GM19455 (cell line): ENCODE measurements around the gene AKAP8.
"Not testable (repeated sequence)": the region's sequence is repeated elsewhere in the genome, so short reads cannot be mapped to it uniquely, and the experiment has no call there.

Experiments used
- ATAC-seq: cut with Tn5 transposase; IDR thresholded peaks from one replicate; pipeline ENCODE4 v1.9.1; 2021; ENCODE audit not compliant: unreplicated experiment

The AKAP8 gene

GRCh38 chr19:15379083-15379998, at the start of gene AKAP8:
Gene AKAP8, minus strand, starts transcription at chr19:15379787. Its CDS starts 56 bp downstream, at chr19:15379731.
- ATAC-seq = peak; percentile 72

- no peak for ATAC-seq
These were observed 48.4 kb upstream of the AKAP8 start for GRCh38 chr19:15427991-15428471.

GRCh38 chr19:15427350-15427700, 47.7 kb upstream of the AKAP8 start:
- ATAC-seq = no peak

GRCh38 chr19:15426485-15427349, 47.1 kb upstream of the AKAP8 start:
- no peak for ATAC-seq

GRCh38 chr19:15425321-15425950, 45.8 kb upstream of the AKAP8 start:
- ATAC-seq = no peak

- ATAC-seq = no peak
These were observed 45.2 kb upstream of the AKAP8 start for GRCh38 chr19:15424692-15425272.

- no peak for ATAC-seq
These were observed 44.5 kb upstream of the AKAP8 start for GRCh38 chr19:15424121-15424520.

GRCh38 chr19:15423130-15423529, 43.5 kb upstream of the AKAP8 start:
- ATAC-seq = no peak

- ATAC-seq = no peak
These were observed 42.9 kb upstream of the AKAP8 start for GRCh38 chr19:15422296-15423075.

- ATAC-seq = no peak
These were observed 42.2 kb upstream of the AKAP8 start for GRCh38 chr19:15421721-15422260.

GRCh38 chr19:15421136-15421695, 41.6 kb upstream of the AKAP8 start:
- no peak for ATAC-seq

- no peak for ATAC-seq
These were observed 39.9 kb upstream of the AKAP8 start for GRCh38 chr19:15419413-15420025.

- ATAC-seq = peak; percentile 92
These were observed 39.2 kb upstream of the AKAP8 start, which contains the start of gene AKAP8L for GRCh38 chr19:15418579-15419412. Gene AKAP8L, minus strand, starts transcription at chr19:15418988. Its CDS starts 65 bp downstream, at chr19:15418923.

GRCh38 chr19:15418231-15418578, 38.6 kb upstream of the AKAP8 start:
- ATAC-seq = no peak

- no peak for ATAC-seq
These were observed 38.1 kb upstream of the AKAP8 start for GRCh38 chr19:15417699-15418098.

GRCh38 chr19:15412832-15413231, 33.2 kb upstream of the AKAP8 start:
- ATAC-seq = no peak

- not testable (repeated sequence) for ATAC-seq
These were observed 31.8 kb upstream of the AKAP8 start for GRCh38 chr19:15411351-15411750.

GRCh38 chr19:15404780-15405211, 25.2 kb upstream of the AKAP8 start:
- no peak for ATAC-seq
